Measurements from ENCODE around the gene TBC1D22A.
"Not testable (repeated sequence)": the region's sequence is repeated elsewhere in the genome, so short reads cannot be mapped to it uniquely, and the experiment has no call there.

The TBC1D22A gene

DNA sequence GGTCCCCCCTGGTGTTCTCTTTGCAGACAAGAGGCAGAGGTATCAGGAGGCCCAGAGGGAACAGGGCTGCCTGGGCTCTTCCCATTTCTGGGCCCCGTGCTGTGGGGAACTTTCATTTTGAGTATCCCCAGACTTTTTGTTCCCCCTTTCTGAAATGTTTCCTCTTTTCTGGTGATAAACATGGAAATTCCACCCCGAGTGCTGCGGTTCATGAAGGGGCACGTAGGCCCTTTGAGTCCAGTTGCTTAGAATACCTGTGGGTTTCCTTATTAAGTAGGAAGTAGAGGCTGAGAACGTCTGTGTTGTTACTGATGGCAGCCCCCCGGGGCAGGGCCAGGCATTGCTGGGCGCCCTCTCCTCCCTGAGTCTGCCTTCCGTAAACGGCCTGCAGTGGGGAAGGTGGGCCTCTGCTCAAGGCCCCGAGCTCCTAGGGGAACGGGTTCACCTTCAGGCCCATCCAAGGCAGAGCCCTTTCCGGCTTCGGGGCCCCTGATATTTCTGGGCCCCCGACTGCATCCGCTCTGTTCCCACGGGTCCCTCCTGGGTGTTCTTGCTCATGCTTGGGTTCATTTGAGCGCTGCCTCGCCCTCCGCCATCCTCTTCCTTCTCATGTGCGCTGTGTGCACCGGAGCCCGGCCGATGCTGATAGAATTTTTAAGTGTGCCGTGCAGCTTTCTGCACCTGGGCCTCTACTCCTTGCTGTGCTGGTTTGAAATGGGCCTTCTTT lies 12.0 kb downstream of the TBC1D22A start:
- no peak for DNase-seq

GRCh38 chr22:46774980-46775849 lies 12.8 kb downstream of the TBC1D22A start:
- no peak for DNase-seq

DNA sequence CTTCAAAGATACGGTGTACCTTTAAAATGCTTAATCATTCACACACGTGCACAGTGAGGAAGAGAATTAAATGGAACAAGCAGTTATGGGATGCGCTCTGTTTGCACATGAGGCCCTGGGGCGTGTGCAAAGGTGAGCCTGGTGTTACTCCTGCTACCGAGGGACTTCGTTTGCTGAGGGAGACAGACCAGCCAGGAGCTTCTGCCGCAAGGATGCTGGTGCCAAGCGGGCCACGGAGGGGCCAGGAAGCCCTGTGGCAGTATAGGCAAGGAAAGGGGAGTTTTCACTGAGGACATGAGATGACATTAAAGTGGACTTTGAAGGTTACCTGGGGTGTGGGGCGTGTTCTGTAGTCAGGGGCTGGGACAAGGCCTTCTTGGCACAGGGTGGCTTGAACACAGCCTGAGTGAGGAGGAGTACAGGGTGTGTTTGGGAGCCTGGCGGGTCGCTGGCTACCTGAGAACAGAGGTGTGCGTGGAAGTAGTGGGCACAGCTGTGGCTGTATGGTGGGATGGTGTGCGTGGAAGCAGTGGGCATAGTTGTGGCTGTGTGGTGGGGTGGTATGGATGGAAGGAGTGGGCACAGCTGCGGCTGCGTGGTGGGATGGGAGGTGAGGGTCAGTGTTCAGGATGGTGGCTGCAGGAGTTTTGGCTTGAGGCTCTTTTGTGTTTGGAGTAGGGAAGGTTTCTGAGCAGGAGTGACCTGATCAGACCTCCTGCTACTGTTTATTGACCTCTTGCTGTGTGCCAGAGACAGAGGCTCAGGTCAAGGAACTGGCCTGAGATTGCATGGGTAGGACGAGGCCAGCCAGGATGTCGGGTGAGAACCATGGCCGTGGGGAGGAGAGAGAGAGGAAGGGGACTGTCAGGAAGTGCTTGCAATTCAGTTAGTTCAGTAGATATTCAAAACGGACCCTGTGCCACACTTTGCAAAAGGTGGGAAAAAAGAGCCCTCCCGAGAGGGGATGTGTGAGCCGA lies 13.7 kb downstream of the TBC1D22A start:
- no peak for DNase-seq

DNA sequence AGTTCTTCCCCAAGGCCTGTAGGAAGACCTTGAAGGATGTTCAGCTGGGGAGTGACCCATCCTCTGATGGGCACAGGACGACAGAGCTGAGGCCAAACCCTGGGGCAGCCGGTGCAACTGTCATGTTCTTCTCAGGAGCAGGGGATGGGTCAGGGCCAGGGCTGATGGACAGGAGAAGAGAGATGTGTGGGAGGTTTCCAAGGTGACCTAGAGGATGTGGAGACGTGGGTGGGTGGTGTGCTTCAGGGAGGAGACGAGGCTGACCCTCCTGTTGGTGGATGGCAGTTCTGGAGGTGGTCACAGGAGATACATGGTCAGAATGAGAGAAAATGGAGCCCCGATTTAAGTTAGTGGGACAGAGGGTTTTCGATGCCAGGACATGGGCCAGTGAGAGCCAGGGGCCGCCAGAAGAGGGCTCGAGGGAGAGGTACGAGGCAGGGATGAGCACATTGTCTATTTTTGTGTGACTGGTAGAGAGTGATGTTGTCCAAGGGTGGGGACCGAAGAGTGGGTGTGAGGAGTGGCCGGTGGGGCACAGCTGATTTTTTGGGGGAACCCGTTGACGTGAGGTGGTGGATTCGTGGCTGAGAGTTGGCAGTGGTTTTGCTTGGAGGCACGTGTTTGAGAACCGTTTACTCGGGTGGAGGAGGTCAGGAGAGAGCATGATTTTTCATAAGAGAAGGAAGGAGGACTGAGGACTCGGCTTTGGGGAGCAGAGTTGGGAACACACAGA lies 14.6 kb downstream of the TBC1D22A start:
- DNase-seq = no peak

DNA sequence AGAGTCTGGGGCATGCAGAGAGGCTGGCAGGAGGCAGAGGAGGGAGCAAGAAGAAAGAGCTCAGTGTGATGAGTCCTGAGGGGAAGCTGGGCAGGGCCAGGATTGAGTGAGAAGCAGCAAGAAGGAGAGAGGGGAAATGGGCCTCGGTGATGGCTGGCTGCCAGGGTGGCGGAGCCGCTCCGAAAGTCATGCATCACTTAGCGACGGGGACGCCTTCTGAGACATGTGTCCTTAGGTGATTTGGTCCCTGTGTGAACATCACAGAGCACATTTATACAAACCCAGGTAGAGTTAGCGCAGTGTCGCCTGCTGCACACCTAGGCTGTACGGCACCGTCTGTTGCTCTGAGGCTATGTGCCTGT lies 15.1 kb downstream of the TBC1D22A start:
- DNase-seq = no peak

DNA sequence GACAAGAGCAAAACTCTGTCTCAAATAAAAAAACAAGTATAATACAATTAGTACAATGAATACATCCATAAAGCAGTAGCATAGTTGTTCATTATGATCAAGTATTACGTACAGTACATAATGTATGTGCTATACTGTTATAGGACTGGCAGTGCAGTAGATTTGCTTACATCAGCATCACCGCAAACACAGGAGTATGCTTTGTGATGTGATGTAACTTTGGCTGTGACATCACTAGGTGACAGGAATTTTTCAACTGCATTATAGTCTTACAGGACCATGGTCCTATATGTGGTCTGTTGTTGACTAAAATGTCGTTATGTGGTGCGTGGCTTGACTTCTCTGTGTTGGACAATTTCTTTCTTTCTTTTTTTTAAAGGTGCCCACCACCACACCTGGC lies 16.6 kb downstream of the TBC1D22A start:
- DNase-seq = no peak

- no peak for DNase-seq
Measured at GRCh38 chr22:46779651-46780050, 17.2 kb downstream of the TBC1D22A start.

- DNase-seq = no peak
Measured at GRCh38 chr22:46780453-46780852, 18.0 kb downstream of the TBC1D22A start.

GRCh38 chr22:46781291-46781690 lies 18.8 kb downstream of the TBC1D22A start:
- no peak for DNase-seq

DNA sequence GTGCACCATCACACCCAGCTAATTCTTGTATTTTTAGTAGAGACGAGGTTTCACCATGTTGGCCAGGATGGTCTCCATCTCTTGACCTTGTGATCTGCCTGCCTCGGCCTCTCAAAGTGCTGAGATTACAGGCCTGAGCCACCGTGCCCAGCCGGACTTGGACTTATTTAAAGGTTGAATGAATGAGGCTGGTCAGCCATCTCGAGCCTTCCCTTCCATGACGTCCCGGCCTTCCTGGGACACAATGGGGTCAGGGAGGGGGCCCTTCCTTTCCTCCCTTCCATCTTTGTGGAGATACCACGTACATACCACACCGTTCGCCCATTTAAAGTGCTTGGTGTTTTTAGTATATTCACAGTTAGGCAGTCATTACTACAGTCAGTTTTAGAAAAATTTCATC lies 19.8 kb downstream of the TBC1D22A start:
- DNase-seq = not testable (repeated sequence)

GRCh38 chr22:46783721-46784120 lies 21.3 kb downstream of the TBC1D22A start:
- no peak for DNase-seq

GRCh38 chr22:46788441-46789172 lies 26.2 kb downstream of the TBC1D22A start:
- DNase-seq = no peak

- no peak for DNase-seq
Measured at GRCh38 chr22:46789992-46790391, 27.5 kb downstream of the TBC1D22A start.

- DNase-seq = no peak
Measured at GRCh38 chr22:46791201-46791731, 28.8 kb downstream of the TBC1D22A start.

DNA sequence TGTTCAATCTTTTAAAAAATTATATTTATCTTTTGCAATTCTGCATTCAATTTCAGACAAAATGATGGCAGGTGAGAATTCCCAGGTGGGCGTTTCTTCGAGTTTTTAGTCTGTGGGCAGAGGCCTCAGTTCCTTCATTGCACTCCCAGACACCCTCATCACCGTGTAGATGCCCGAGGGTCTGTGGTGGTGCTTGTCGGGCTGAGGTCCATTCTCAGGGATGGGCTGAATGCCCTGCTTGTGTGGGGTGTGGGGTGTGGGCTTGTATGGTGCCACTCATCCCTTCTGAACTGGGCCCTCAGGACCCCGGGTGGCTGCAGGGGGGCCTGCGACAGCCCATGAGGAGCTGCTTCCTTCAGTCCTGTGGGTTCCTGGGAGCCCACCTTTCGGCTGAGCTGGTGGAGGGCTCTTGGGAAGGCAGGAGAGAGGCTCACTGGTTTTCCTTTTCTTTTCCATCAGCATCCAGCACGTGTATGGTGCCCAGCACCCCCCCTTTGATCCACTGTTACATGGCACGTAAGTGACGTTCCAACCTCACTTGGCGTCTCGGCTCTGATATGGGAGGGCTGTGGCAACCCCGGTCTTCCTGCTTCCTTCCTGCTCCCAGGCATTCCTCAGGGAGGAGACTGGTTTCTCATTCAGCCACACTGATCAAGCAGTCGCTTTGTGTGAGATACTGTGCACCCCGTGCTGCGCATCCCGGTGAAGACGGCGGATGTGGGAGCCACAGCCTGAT lies 29.8 kb downstream of the TBC1D22A start:
- no peak for DNase-seq

- no peak for DNase-seq
Measured at GRCh38 chr22:46792841-46793261, 30.4 kb downstream of the TBC1D22A start.

DNA sequence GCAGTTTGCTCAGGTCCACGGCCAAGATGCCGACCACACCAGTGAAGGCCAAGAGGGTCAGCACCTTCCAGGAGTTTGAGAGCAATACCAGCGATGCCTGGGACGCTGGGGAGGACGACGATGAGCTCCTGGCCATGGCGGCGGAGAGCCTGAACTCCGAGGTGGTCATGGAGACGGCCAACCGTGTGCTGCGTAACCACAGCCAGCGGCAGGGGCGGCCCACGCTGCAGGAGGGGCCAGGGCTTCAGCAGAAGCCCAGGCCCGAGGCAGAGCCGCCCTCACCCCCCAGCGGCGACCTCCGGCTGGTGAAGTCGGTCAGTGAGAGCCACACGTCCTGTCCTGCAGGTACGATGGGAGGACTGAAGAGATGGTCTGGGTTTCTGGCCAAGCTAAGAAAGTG lies 31.0 kb downstream of the TBC1D22A start:
- no peak for DNase-seq

GRCh38 chr22:46794067-46794466 lies 31.6 kb downstream of the TBC1D22A start:
- no peak for DNase-seq

DNA sequence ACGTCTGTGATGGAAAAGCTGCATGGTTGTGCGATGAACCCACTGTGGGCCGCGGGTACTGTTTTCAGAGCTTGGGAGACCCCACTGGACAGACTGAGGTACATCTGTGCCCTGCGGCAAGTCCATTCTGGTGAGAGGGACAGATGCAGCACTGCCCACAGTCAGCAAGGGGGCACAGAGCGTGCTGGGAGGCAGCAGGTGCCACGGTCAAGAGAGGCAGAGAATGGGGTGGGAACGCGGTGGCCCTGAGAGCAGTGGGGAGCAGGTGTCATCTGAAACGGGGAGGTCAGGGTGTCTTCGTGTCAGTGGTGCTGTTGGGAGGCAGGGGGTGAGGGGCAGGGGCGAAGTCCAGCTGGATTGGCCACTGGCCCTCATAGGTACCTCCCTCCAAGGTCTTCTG lies 32.0 kb downstream of the TBC1D22A start:
- DNase-seq = no peak

DNA sequence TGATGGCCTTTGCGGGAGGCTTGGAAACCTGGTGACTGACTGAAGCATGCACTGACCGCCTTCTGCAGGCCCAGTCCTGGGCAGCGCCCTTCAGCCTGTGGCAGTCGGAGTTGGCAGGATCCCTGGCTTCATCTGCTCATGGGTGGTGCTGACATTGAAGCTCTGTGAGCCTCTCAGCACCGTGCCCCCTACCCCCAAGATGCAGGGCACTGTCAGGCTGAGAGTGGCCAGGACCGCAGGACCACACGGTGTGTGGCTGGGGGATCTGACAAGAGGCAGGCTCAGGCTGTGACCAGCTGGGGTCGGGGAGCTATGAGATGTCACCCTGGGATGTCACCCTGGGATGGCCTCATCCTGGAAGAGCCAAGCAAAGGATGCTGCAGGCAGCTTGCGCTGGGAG lies 32.7 kb downstream of the TBC1D22A start:
- DNase-seq = no peak
